GM21381 (cell line): ENCODE measurements around the gene RNASE4.
"Not testable (repeated sequence)": the region's sequence is repeated elsewhere in the genome, so short reads cannot be mapped to it uniquely, and the experiment has no call there.

Experiments used
- ATAC-seq: cut with Tn5 transposase; IDR thresholded peaks from one replicate; pipeline ENCODE4 v1.9.1; 2021; ENCODE audit warnings: mild to moderate bottlenecking, moderate library complexity; ENCODE audit not compliant: unreplicated experiment

The RNASE4 gene

GRCh38 chr14:20734430-20734806, 50.1 kb downstream of the RNASE4 start:
- ATAC-seq = no peak

DNA sequence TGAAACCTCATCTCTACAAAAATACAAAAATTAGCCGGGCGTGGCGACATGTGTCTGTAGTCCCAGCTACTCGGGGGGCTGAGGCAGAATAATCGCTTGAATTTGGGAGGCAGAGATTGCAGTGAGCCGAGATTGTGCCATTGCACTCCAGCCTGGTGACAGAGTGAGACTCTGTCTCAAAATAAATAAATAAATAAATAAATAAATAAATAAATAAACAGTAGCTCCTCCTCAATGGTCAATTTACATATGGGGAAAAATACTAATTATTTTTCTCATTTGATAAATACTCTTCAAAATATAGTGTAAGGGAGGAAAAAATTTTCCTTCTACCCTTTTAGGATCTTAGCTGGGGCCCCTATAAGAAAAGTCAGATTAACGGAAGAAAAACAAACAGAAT, 53.9 kb downstream of the RNASE4 start:
- not testable (repeated sequence) for ATAC-seq

DNA sequence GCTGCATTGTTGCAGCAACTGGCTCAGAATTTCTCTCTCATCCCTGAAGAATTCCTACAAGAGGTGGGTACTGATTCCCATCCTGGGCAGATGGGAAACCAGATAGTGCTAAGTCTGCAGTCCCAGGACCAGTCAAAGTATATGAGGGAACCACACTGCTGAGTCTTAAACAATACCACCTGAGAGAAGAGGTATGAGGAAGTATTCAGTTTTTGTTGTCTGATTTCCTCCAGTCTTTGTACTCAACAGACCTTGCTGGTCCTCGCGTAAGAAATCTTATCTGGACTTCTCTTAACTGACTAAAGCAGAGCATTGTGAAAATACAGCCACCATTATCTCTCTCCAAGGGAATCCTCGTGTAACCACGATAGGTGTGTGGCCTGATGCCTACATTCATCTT, 57.8 kb downstream of the RNASE4 start:
- no peak for ATAC-seq

DNA sequence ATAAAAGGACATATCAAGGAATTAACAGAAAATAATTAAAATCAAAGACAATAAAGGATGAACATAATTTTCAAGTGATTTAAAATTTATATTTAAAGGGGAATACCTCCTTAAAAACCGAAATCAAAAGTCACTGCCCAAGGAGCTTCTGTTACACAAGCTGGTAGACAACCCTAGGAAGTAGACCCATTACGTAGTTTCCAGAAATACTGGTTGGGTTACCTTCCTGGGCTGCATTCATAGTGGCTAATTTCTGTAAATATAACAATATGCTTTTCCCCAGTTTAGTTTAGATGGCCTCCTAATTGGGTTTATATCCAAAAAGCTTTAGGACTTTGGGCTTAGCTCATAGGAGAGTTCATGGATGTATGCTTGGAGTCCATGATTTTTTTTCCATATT, 59.2 kb downstream of the RNASE4 start:
- no peak for ATAC-seq

DNA sequence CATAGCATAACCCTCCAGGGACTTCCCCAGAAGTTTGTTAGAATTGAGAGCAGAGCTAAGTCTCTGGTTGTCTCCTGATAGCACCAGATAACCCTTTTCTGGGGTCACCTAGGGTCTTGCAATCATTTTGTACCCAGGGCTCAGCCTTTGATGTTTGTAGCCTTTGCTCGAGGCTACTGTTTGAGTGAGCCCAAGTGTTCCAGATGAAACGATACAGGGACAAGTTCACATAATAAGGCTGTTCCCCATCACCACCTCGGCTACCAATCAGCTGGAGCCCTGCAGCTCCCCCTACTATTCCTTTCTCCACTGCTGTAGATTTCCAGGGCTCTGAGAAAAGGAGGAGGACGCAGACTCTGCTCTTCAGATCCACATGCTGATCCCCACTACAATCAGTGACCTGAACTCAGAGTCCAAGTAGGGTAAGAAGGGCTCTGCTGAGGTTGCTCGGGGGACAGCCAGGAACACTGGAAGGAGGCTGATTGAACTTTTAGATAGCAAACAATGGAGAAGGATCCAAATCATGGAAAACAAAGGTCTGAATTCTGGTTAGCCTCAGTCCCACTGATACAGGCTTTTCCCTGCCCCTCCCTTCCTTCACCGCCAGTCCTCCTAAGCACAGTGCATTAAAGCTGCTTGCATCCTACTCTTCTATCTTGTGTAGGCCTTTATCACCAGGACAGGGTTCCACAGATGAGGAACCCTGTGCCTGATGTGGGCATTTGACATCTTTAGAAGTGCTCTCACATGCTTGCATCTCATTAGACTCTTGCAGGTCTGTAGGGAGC, 61.4 kb downstream of the RNASE4 start, which contains the start of gene EDDM3A:
EDDM3A (plus strand) TSS at position 317 of the 788 bp plus-strand sequence. CDS start 1,694 bp downstream, outside the sequence.
- no peak for ATAC-seq

- ATAC-seq = no peak
Observed at GRCh38 chr14:20746566-20746965, 62.2 kb downstream of the RNASE4 start.

GRCh38 chr14:20748439-20748838, 64.1 kb downstream of the RNASE4 start:
- ATAC-seq = no peak

- no peak for ATAC-seq
Observed at GRCh38 chr14:20750194-20750593, 65.8 kb downstream of the RNASE4 start.
